Measurements from ENCODE around the gene FAM227A. TPM values are rescaled to one million over a fixed set of nuclear protein-coding genes. Genes with fewer than 3 reads are reported as not detected.
"Not testable (repeated sequence)": the region's sequence is repeated elsewhere in the genome, so short reads cannot be mapped to it uniquely, and the experiment has no call there.

The FAM227A gene
- total RNA-seq, 1 donor from 2014 or later = 3.3 TPM

DNA sequence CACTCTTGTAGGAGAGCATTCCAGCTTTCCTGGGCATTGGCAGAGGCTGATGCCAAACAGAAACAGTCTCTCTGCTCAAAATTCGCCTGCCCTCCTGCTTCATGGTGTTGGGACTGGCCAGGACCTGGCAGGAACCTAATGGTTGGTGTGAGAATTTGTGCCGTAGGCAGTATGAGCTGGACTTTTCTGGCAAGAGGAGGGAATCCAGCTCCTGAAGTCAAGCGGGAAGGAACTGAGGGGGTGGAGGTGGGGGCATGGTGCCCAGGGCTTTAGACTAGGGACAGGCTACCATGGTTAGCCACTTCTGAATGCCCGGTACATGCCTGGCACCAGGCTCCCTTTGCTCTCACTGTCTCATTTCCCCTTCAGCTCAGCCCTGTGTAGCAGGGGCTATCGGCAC, 18.7 kb upstream of the FAM227A start:
- no peak for DNase-seq (ENCODE audit: extremely low read depth, low read depth, low spot score)

DNA sequence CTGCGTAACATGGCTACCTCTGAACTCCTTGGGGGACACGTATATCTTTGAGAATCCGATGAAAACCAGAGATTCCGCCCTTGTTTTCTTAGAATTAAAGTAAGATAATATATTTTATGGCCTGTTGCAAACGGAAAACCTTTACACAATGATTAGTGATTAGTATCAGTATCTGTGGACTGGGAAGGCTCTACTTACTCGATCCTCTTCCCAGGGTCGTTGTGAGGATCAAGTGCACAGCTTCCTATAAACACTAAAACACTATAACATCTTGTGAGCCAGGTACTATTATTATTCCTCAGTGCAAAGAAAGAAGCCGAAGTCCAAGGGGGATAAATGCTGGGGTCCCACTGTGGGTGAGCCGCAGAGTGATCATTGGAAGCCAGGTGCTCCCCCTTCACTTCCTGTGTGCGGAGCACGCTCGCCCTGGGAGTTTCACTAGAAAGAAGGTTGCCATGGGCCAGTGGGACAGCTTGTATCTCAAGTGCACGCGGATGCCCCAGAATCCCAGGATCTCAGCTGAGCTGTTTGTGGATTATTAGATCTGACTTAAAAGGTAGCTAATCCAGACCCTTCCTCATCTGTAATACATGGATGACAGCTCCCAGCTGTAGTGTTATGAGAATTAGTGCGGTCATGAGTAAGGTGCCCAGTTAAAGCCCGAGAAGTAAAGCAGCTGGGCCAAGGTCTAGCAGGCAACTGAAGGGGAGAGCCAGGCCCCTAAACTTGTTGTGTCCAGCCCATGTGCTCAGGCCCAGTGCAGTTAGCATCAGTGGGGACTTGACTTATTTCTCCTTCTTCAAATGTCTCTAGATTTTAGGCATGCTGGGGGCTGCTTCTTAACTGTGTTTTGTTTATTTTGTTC, 1.1 kb upstream of the FAM227A start:
- no peak for DNase-seq (ENCODE audit: extremely low read depth, low read depth, low spot score)

DNA sequence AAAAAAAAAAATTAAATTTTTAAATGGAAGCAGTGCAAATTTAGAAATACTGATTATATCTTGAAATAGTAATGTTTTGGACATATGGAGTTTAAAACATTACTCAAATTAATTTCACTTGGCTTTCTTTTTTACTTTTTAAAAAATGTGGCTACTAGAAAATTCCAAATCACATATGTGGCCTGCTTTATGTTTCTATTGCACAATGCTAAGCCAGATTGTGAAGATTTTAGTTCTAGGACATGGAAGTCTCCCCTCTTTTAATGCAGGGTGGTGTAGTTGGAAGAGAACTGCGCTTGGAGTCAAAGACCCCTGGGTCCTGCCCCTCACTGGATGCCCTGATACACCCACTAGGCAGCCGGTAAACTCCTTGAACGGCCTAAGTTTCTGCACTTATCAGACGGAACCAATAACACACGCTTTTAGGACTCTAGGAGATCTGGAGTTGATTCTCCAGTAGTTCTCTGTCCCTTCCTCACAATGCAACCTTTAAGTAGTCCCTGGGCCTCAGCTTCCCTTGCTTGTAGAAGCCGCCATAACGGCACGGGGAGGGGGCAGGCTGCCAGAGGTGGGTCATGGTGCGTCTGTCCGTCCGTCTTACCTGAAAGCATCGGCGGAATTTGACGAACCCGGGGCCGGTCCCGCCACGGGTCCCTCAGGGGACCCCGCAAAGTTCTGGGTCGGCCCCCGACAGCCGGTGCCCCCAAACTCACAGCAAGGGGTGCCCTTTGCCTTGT, 505 bp downstream of the FAM227A start:
- DNase-seq (ENCODE audit: extremely low read depth, low read depth, low spot score) = no peak

DNA sequence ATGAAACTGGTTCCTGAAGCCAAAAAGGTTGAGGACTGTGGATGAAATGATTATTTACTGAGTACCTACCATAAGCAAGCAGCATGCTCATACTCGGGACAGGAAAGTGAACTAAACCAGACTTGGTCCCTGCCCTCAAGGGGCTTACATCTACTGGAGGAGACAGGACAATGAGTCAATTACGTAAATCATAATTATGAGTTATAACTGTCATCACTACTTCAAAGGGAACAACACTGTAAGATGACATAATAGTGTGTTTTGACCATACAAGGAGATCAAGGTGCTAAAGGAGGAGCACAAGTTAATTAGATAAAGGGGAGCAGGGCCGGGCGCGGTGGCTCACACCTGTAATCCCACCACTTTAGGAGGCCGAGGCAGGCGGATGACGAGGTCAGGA, 2.5 kb downstream of the FAM227A start:
- DNase-seq (ENCODE audit: extremely low read depth, low read depth, low spot score) = no peak

DNA sequence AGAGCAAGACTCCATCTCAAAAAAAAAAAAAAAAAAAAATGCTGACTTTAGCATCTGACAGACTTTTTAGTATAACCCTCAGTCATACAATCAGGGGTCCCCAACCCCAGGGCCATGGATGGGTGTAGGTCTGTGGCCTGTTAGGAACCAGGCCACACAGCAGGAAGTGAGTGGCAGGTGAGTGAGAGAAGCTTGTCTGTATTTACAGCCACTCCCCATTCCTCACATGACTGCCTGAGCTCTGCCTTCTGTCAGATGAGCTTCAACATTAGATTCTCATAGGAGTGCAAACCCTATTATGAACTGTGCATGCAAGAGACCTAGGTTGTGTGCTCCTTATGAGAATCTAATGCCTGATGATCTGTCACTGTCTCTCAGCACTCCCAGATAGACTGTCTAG, 3.3 kb downstream of the FAM227A start:
- no peak for DNase-seq (ENCODE audit: extremely low read depth, low read depth, low spot score)

DNA sequence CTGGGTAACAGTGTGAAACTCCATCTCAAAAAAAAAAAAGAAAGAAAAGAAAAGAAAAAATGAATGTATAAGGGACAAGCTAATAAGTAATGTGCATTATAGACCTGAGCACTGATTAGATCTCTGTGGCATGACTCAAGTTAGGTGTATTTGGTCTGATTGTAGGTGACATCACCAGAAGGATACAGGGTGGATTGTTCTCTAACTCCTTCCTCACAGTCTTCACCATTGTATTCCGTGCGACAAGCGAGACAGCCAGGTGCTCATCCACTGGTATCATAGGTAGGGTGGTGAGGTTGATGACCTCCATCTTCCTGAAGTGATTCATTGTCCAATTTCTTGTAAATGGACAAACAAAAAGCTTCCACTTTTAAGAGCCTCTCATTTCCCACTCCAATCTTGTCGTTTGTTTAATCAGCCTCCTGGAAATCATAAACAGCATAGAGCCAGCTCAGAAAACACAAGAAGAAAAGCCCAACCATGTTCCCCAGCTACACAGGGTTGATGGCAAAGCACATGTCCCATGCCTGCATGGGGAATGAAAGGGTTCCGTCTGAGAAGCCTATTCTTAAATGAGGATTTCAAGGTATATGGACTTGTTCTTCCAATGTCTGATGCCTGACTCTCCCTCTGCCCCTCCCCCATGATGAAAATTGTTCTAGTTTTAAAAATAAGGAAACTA, 6.2 kb downstream of the FAM227A start:
- no peak for DNase-seq (ENCODE audit: extremely low read depth, low read depth, low spot score)

DNA sequence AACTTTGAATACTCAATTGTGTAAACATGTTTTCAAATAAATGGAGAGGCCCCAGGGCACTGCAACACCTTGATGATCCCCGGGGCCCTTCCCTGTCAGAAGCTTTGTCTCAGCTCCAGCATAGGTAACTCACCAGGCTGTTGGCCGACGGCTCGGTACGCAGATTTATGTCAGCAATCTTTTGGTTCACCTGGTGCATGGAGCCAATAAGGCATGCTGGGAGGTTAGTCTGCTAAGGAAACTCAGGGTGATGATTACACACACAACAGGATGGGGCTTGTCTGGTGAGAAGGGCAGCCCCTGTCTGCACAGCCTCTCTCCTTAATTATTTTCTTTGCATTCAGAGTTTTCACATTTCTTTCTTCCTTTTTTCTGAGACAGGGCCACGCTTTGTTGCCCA, 10.8 kb downstream of the FAM227A start:
- no peak for DNase-seq (ENCODE audit: extremely low read depth, low read depth, low spot score)

DNA sequence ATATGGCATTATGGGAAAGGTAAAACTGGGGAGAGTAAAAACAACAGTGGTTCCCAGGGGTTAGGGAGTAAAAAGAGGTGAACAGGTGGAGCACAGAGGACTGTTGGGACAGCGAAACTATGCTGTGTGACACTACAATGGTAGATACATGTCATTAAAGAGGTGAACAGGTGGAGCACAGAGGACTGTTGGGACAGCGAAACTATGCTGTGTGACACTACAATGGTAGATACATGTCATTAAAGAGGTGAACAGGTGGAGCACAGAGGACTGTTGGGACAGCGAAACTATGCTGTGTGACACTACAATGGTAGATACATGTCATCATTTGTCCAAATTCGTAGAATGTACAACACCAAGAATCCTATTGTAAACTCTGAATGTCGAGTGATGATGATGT, 11.9 kb downstream of the FAM227A start:
- not testable (repeated sequence) for DNase-seq (ENCODE audit: extremely low read depth, low read depth, low spot score)

DNA sequence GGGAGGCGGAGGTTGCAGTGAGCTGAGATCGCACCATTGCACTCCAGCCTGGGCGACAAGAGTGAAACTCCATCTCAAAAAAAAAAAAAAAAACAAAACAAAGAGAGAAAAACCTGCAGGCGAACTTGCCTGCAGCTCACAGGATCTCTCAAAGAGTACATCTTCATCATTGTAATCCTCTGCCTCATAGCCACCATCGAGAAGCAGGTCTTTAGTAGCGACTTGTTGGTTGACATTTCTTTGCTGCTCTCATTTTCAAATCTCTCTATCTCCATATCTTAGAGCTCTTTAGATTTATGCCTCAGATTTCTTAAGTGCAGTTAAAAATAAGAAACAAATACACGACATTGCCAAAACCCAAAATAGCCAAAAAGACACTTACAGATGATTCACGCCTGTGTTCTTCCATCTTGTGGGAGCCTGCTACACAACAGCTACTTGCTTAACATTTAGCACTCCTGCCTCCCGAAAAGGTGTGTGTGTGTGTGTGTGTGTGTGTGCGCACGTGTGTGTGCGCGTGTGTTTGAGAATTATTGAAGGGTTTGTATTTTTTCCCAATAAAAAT, 14.6 kb downstream of the FAM227A start:
- DNase-seq (ENCODE audit: extremely low read depth, low read depth, low spot score) = no peak

DNA sequence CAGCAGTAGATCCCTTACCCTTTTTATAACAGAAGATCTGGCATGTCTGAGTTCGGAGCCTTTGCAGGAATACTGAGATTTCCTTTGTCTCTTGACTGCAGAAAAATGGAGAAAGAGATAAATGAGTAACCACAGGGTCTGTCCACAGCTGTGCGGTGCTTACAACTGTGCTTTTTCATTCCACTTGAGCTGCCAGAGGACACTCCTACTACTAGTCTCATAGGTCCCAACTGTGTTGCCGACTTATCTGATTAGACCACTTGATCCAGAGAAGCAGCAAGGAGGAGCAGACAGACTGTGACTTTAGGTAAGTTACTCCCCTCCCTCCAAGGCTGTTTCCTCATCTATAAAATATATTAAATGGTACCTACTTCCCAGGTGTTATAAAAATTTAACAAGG, 17.5 kb downstream of the FAM227A start:
- no peak for DNase-seq (ENCODE audit: extremely low read depth, low read depth, low spot score)

DNA sequence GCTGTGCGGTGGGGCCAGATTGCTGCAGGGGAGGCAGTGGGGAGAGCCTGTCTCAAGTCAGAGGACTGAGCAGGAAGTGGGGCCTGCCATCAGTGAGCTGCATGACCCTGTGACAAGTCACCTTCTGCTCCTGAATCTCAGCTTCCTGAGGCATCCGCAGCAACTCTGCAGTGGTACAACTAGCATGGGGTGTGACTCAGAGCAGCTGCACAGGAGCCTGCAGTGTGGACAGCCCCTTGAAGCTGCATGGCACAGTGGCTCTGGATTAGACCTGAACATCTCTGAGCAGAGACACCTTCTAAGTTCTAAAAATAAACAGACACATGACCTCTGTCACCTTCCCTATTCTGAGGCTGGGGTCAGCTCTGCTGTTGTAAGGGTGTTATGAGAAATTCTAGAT, 18.0 kb downstream of the FAM227A start:
- no peak for DNase-seq (ENCODE audit: extremely low read depth, low read depth, low spot score)

DNA sequence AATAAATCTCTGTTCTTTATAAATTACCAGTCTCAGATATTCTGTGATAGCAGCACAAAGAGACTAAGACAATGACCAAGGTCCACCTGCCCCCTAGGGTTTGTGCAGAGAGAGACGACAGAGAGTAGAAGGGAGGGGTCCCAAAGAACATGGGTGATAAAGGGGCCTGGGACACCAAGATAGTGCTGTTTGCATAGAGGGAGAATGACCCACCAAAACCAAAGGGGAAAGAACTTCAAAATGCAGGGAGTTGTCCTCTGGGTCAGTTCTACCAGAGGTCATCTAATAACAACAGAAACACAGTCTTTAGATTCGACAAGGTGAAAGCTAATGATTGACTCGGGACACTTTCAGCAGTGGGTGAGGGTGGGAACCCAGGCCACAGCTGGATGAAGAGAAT, 23.7 kb downstream of the FAM227A start:
- DNase-seq (ENCODE audit: extremely low read depth, low read depth, low spot score) = no peak

DNA sequence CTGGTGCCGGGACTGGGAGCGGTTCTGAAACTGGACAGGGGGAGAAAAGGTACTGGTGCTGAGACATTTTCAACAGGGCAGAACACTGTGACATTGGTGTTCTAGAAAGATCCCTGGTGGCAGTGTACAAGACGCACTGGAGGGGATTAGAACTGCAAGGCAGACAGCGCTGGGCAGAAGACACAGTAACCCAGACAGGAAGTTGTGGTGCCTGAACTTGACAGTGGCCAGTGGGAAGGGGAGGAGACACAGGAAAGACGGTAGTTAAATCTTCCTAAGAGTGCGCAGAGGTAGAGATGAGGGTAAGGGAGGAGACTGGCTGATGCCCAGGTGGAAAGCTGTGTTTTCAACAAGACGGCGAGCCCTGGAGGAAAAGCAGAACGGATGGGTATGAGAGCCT, 24.5 kb downstream of the FAM227A start:
- no peak for DNase-seq (ENCODE audit: extremely low read depth, low read depth, low spot score)

DNA sequence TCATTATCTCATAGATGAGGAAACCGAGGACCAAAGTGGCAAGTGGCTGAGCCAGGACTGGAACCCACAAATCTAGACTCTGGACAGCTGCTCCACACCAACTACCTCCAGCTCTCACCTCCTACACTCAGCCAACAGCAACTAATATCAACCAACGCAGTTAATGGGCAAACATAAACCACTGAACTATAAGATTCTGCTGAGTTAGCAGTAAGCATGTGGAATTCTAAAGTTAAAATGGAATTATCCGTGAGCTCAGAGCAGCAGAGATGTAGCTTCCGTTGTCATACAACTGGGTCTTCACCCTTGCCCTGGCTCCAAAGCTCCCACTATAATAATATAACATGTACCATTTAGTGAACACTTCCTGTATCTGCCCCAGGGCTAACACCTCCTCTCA, 27.1 kb downstream of the FAM227A start:
- DNase-seq (ENCODE audit: extremely low read depth, low read depth, low spot score) = no peak

DNA sequence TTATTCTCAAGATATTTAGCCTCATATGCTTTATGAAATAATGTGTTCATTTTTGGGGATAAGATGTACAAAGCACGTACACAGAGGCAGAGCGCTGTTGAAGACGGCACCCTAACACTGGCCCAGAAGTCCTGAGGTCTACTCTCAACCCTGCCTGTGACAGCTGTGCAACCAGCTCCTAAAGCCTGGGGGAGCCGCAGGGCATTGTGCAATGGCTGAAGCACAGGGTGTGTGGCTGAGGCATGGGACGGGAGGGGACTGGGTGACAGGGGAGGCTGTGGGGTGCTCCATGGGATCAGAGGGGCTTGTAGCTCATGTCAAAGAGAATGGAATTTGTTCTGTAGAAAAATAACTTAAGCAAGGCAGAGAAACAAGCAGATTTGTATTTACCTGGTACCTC, 27.7 kb downstream of the FAM227A start:
- DNase-seq (ENCODE audit: extremely low read depth, low read depth, low spot score) = no peak

DNA sequence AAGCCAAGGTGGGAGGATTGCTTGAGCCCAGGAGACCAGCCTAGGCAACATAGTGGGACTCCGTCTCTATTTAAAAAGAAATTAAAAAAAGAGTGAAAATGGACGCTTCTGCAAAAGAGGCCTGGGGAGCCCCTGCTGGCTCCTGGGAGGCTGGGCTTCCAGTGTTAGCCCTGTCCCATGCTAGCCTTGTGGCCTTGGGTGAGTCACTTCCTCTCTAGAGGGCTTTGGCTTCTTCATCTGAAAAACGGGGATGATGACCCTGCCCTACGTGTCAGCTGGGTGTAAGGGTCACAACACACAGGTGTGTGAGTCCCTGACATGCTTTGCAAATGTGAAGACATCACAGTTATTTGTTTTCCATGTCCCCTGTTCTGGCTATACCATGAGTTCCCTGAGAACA, 32.8 kb downstream of the FAM227A start:
- DNase-seq (ENCODE audit: extremely low read depth, low read depth, low spot score) = no peak

DNA sequence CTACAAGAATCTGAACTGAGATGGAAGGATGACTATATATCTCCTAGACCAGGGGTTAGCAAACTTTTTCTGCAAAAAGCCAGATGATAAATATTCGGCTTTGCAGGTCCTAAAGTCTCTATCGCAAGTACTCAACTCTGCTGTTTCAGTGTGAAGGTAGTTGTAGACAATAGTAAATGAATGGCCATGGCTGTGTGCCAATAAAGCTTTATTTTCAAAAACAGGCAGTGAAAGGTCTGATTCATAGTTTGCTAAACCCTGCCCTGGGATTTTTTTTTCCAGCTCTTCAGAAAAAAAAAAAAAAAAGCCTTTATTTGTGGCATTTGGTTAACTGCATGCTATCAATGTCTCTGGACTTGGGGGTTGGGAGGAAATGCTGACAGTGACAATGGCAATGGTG, 37.5 kb downstream of the FAM227A start:
- DNase-seq (ENCODE audit: extremely low read depth, low read depth, low spot score) = no peak

DNA sequence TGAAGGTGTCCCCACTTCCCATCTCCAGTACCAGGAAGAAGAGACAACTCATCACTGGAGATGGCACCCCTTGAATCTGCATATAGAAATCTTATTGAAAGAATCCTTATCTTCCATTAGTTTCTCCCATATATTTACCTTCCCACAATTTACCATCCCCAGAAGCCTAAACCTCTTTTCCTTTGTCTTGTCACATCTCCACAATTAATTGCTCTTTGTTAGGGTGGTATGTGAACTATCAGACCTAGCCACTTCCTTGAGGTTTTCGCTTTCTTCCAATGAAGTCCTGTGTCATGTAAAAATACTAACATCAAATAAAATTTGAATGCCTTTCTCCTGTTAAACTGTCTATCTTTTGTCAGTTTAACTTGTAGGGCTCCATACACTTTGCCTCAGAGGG, 37.9 kb downstream of the FAM227A start:
- DNase-seq (ENCODE audit: extremely low read depth, low read depth, low spot score) = no peak

DNA sequence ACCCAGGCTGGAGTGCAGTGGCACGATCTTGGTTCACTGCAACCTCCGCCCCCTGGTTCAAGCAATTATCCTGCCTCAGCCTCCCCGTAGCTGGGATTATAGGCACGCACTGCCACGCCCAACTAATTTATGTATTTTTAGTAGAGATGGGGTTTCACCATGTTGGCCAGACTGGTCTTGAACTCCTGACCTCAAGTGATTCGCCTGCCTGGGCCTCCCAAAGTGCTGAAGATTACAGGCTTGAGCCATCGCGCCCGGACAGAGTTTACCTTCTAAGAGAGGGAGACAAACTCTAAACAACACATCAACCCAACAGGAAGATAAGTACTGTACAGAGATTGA, 41.2 kb downstream of the FAM227A start:
- not testable (repeated sequence) for DNase-seq (ENCODE audit: extremely low read depth, low read depth, low spot score)

DNA sequence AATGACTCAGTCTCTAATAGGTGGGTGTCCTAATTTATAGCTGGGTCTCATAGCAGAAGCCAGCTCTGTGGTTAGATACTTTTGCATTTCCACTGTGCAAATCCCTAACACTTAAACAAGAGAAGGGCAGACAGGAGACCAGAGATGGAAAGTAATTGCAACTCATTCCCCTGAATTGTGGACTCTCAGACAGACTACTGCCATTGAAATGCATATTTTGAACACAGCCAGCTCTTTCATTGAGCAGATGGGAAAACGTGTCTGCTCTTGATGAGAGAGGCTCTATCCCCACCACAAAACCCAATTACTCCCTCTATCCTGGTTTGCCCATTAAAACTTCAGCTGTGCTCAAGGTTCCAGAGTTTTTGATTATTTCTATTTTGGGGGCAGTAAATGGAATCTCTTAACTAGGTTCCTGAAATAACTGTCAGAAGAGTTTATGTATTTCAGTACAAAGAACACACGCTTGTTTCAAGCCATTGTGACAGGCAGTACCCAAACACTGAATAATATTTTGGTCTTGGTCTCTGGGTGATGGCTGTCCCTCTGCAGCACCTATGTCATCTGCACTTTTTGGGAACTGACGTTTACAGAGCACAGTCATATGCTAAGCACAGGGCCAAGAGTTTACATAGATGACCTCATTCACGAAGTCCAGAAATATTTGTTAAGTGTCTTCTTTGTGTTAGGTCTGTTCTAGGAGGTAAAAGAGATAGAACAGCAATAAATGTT, 41.7 kb downstream of the FAM227A start:
- DNase-seq (ENCODE audit: extremely low read depth, low read depth, low spot score) = no peak

DNA sequence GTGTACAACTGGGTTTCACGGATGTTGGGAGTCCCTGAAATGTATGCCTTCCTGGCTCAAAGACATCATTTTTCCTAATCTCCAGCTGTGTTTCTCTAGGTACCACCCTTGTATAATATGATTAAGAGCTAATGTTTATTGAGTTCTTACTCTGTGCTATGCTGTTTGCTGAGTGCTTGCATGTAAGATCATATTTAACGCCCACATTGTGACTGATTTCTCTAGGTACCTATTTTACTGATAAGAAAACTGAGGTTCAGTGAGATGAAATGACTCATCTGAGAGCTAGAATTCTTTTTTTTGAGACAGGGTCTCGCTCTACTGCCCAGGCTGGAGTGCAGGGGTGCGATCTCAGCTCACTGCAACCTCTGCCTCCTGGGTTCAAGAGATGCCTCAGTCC, 42.6 kb downstream of the FAM227A start:
- no peak for DNase-seq (ENCODE audit: extremely low read depth, low read depth, low spot score)
